Vagina (tissue), 2 donors: Measurements from ENCODE around the gene SNRNP200. TPM values are rescaled to one million over a fixed set of nuclear protein-coding genes. Genes with fewer than 3 reads are reported as not detected.

ENCODE experiments used
- DNase-seq, 2 donors: peaks; one replicate each; pipeline ENCODE4 v3.0.0-alpha.2; 2017; ENCODE audit errors: extremely low spot score in 2 of 2
- H3K27ac ChIP-seq: fragments of 200-600 bp; sonication (generic); one replicate; pipeline ENCODE4 v1.5.1; 2019
- H3K27me3 ChIP-seq: fragments of 200-600 bp; sonication (generic); one replicate; pipeline ENCODE4 v1.5.1; 2019
- H3K36me3 ChIP-seq, 2 donors: fragments of 200-600 bp; sonication (generic); one replicate each; pipeline ENCODE4 v1.5.1; 2017 to 2019
- H3K4me1 ChIP-seq: fragments of 200-600 bp; sonication (generic); one replicate; pipeline ENCODE4 v1.5.1; 2019
- H3K4me3 ChIP-seq, 2 donors: fragments of 200-600 bp; sonication (generic); 1 replicate in 1 of 2; 2 replicates in 1 of 2; pipeline ENCODE4 v1.5.1; 2016 to 2019
- H3K9me3 ChIP-seq: fragments of 200-600 bp; sonication (generic); one replicate; pipeline ENCODE4 v1.5.1; 2019
- POLR2A ChIP-seq, 2 donors: fragments of 450-650 bp; IDR thresholded peaks; one replicate each; pipeline ENCODE4 v1.6.1; 2017; ENCODE audit warnings: antibody characterized with exemption in 2 of 2, mild to moderate bottlenecking in 2 of 2, moderate library complexity in 2 of 2
- POLR2AphosphoS5 ChIP-seq, 2 donors: sonication (generic); formaldehyde crosslinking; IDR thresholded peaks; one replicate each; pipeline ENCODE4 v1.9.0; 2017; ENCODE audit warnings: antibody characterized with exemption in 2 of 2, mild to moderate bottlenecking in 2 of 2, low read depth in 1 of 2; ENCODE audit not compliant: insufficient read depth in 1 of 2
- intact Hi-C: fragments of 100-400 bp; cut with DNase I; formaldehyde crosslinking; loops from one replicate; pipeline ENCODE4 v1.15.1; 2023
- total RNA-seq: library from RNA; depleted of rRNA; stranded (reverse); fragments of >200 nt; gene quantifications from one replicate; pipeline ENCODE4 v1.2.3, GENCODE V29; 2016
- TF ChIP-seq, protein P1 (sequence below), 3 experiments: fragments of 450-650 bp in 2 of 3; fragments of 200-600 bp in 1 of 3; sonication (generic) in 1 of 3; IDR thresholded peaks; one replicate each; pipeline ENCODE4 v1.5.1; 2017 to 2019; ENCODE audit warnings: antibody characterized with exemption in 3 of 3, mild to moderate bottlenecking in 2 of 3, moderate library complexity in 2 of 3

Gene SNRNP200
- total RNA-seq, 1 donor from 2014 or later, result 129 TPM

DNA sequence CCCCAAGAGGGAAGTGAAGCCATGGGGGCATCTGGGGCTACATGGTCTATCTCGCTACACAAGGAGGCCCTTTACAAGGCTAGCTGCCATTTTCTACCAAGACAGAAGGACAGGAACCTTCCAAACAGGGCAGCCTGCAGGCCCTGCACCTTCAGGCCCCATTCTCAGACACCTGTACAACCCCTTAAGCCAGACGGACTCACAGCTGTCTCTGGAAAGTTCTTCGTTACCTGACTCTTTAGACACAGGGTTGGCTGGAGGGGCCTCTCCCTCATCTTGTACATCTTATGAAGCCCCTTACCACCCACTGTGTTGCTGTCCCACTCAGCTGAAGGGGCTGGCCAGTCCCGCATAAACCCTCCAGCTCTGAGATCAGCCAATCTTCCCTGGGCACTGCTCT lies 56.7 kb downstream of the SNRNP200 start:
- Histone ChIP-seq H3K9me3 (no peaks in the 10 kb centered on the region), H3K27ac (no peak overlapping the region), H3K4me1 (peaks cover 22% of the 10 kb centered on the region), H3K4me3 (no peak overlapping the region), H3K27me3 (no peaks in the 10 kb centered on the region), H3K36me3 (peaks cover 0 to 14% of the 10 kb centered on the region in 2 donors)
- intact Hi-C loops, result no loop called here
- DNase-seq, result no peak
- TF ChIP-seq POLR2AphosphoS5 (IDR thresholded peaks at IDR 0.05; ENCODE audit: insufficient read depth in 1 of 2, low read depth in 1 of 2) (no peak), POLR2A (IDR thresholded peaks at IDR 0.05) (no peak)
- TF ChIP-seq, protein P1, sequence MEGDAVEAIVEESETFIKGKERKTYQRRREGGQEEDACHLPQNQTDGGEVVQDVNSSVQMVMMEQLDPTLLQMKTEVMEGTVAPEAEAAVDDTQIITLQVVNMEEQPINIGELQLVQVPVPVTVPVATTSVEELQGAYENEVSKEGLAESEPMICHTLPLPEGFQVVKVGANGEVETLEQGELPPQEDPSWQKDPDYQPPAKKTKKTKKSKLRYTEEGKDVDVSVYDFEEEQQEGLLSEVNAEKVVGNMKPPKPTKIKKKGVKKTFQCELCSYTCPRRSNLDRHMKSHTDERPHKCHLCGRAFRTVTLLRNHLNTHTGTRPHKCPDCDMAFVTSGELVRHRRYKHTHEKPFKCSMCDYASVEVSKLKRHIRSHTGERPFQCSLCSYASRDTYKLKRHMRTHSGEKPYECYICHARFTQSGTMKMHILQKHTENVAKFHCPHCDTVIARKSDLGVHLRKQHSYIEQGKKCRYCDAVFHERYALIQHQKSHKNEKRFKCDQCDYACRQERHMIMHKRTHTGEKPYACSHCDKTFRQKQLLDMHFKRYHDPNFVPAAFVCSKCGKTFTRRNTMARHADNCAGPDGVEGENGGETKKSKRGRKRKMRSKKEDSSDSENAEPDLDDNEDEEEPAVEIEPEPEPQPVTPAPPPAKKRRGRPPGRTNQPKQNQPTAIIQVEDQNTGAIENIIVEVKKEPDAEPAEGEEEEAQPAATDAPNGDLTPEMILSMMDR (IDR thresholded peaks at IDR 0.05), result no peak

DNA sequence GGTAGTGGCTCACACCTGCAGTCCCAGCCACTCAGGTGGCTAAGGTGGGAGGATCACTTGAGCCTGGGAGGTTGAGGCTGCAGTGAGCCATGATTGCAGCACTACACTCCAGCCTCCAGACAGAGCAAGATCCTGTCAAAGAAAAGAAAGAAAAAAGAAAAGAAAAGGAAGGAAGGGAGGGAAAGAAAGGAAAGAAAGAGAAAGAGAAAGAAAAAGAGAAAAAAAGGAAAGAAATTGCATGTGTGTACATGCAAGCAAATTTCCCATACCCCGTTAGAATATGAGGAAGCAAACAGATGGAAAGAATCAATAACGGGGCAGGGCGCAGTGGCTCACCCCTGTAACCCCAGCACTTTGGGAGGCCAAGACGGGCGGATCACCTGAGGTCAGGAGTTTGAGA lies 57.5 kb downstream of the SNRNP200 start:
- no peak for TF ChIP-seq POLR2AphosphoS5 (IDR thresholded peaks at IDR 0.05; ENCODE audit: insufficient read depth in 1 of 2, low read depth in 1 of 2)
- H3K27me3 ChIP-seq, result no peaks in the 10 kb centered on the region
- no peak for DNase-seq
- no peaks in the 10 kb centered on the region for H3K9me3 ChIP-seq
- peaks cover 0 to 7% of the 10 kb centered on the region in 2 donors for H3K36me3 ChIP-seq
- no peak overlapping the region for H3K27ac ChIP-seq
- intact Hi-C loops, result no loop called here
- H3K4me1 ChIP-seq, result peaks cover 22% of the 10 kb centered on the region
- H3K4me3 ChIP-seq, result no peak overlapping the region

DNA sequence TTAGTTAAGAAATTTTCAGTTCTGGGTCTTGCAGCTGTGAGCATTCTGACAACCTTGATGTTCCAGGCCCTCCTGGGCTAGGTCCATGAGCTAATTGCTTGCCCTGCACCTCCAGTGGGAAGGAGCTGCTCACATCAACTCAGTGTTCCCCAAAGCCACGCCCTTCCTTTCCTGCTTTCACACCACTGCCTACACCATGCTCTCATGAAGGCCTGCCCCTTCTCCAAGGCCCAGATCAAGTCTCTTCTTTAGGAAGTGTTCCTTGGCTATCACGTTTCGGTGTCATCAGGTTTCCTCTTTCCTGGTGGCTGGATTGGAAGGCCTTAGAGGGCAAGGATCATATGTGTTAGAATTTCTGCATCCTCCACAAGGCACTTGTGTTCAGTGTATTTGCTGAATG lies 58.3 kb downstream of the SNRNP200 start:
- DNase-seq, result no peak
- no peaks in the 10 kb centered on the region for H3K27me3 ChIP-seq
- no peaks in the 10 kb centered on the region for H3K36me3 ChIP-seq
- intact Hi-C loops, result no loop called here
- H3K27ac ChIP-seq, result no peak overlapping the region
- no peak overlapping the region for H3K4me3 ChIP-seq
- H3K4me1 ChIP-seq, result peaks cover 28% of the 10 kb centered on the region
- no peaks in the 10 kb centered on the region for H3K9me3 ChIP-seq
- TF ChIP-seq POLR2A (IDR thresholded peaks at IDR 0.05) (no peak), POLR2AphosphoS5 (IDR thresholded peaks at IDR 0.05; ENCODE audit: insufficient read depth in 1 of 2, low read depth in 1 of 2) (no peak)
- TF ChIP-seq, protein P1 (IDR thresholded peaks at IDR 0.05), result no peak

DNA sequence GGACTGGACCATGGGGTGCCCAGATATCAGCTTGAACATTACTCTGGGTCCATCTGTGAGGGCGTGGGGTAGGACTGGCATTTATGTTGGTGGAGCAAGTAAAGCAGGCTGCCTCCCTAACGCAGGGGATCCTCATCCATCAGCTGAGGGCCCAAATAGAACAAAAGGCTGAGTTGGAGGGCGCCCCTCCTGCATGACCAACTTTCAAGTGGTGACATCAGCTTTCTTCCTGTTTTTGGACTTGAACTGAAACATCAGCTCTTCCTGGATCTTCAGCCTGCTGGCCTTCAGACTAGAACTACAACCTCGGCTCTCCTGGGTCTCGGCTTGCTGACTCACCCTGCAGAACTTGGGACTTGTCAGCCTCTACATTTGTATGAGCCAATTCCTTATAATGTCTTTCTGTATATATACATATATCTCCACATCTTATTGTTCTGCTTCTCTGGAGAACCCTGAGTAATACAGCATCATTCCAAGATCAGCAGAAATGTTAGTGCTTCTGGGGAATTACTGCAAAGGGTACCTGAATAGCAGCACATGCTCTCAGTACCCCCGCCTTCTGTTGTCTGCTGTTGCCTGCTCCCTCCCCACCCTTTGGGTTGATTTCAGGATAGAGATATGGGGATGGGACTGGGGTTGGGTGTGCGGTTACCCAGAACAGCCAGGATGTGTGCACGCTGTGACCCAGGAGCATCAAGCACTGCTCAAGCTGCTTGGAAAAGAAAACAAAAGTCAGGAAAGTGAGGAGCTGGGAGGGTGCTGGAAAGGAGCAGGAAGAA lies 59.5 kb downstream of the SNRNP200 start:
- Histone ChIP-seq H3K27me3 (no peaks in the 10 kb centered on the region), H3K4me1 (peaks cover 23% of the 10 kb centered on the region), H3K4me3 (no peak overlapping the region), H3K36me3 (no peaks in the 10 kb centered on the region), H3K27ac (no peak overlapping the region), H3K9me3 (no peaks in the 10 kb centered on the region)
- intact Hi-C loops, result no loop called here
- no peak for DNase-seq
- TF ChIP-seq POLR2A (IDR thresholded peaks at IDR 0.05), result no peak
- no peak for TF ChIP-seq POLR2AphosphoS5 (IDR thresholded peaks at IDR 0.05; ENCODE audit: insufficient read depth in 1 of 2, low read depth in 1 of 2)
- TF ChIP-seq, protein P1 (IDR thresholded peaks at IDR 0.05), result no peak

DNA sequence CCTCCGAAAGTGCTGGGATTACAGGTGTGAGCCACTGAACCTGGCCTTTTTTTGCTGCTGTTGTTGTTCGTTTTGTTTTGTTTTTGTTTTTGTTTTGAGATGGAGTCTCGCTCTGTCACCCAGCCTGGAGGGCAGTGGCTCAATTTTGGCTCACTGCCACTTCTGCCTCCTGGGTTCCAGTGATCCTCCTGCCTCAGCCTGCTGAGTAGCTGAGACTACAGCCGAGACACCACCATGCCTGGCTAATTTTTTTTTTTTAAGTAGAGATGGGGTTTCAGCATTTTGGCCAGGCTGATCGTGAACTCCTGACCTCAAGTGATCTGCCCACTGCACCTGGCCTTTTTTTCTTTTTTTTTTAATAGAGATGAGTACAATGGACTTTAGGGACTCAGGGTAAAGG lies 61.5 kb downstream of the SNRNP200 start:
- H3K36me3 ChIP-seq, result no peaks in the 10 kb centered on the region
- TF ChIP-seq POLR2A (IDR thresholded peaks at IDR 0.05), result no peak
- TF ChIP-seq POLR2AphosphoS5 (IDR thresholded peaks at IDR 0.05; ENCODE audit: insufficient read depth in 1 of 2, low read depth in 1 of 2), result no peak
- TF ChIP-seq, protein P1 (IDR thresholded peaks at IDR 0.05), result no peak

More for the DNA sequence above, 61.5 kb downstream of the SNRNP200 start:
- no peak for DNase-seq
- Histone ChIP-seq H3K27me3 (no peaks in the 10 kb centered on the region), H3K9me3 (no peaks in the 10 kb centered on the region), H3K27ac (no peak overlapping the region), H3K4me3 (no peak overlapping the region), H3K4me1 (peaks cover 13% of the 10 kb centered on the region)
- intact Hi-C loops, result no loop called here
